ENCODE data around the gene XYLT1. TPM values are rescaled to one million over a fixed set of nuclear protein-coding genes. Genes with fewer than 3 reads are reported as not detected.
"Not testable (repeated sequence)": the region's sequence is repeated elsewhere in the genome, so short reads cannot be mapped to it uniquely, and the experiment has no call there.

The XYLT1 gene
- total RNA-seq, 1 donor from 2014 or later, result 14.5 TPM

DNA sequence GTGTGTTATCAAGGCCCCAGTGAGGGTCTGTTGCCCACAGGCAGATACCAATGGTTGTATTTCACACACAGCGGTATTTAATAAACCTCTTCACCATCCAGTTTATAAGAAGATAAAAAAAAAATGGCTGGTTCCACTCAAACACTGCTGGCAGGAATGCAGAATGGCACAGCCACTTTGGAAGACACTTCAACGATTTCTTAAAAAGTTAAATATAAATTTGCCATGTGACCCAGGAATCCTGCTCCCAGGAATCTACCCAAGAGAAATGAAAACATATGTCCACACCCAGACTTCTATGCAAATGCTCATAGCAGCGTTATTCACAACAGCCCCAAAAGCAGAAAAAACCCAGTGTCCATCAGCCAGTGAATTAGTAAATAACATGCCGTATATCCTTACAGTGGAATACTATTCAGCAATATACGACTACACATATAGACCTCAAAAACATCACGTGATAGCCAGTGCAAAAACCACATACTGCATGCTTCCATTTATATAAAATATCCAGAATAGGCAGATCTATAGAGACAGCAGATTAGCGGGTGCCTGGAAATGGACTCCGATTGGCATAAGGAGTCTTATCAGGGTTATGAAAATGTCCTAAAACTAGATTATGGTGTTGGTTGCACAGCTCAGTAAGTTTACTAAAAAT is 38.7 kb downstream of the XYLT1 start:
- no peak for DNase-seq

DNA sequence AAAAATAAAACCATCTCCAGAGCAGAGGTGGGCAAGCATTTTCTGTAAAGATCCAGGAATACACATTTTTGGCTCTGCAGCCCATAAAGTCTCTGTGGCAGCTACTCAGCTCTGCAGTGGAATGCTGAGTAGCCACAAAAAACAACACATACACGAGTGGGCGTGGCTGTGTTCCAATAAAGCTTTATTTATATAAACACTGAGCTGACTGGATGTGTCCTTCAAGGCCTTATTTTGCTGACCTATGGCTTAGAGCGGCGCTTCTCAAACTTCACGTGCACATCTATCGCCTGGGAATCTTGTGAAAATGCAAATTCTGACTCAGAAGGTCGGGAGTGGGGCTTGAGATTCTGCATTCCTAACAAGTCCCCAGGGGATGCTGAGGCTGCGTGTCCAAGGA is 39.7 kb downstream of the XYLT1 start:
- DNase-seq, result no peak

DNA sequence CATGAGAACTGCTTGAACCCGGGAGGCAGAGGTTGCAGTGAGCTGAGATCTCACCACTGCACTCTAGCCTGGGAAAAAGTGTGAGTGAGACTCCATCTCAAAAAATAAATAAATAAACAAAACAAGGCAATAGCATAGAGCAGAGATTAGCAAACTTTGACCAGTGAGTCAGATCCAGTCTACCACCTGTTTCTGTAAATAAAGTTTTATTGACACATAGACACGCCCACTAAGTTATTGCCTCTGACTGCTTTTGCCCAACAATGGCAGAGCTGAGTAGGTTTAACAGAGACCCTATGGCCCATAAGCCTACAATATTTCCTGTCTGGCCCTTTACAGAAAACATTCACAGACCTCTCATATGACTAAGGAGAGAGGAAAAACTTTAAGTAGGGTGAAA is 44.3 kb downstream of the XYLT1 start:
- no peak for DNase-seq

DNA sequence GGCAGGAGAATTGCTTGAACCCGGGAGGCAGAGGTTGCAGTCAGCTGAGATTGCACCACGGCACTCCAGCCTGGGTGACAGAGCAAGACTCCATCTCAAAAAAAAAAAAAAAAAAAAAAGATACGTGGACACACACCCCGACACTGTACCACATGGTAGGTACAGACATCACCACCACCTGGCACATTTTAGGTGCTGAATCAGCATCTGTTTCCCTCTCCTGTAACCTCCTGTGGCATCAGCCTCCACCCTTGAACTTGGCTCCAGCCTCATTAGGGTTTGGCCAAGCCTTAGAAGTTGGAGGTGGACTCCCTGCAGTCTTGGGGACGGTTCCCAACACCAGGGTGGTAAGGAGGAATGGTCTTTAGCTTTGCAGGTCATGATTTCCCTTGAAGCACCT is 46.0 kb downstream of the XYLT1 start:
- DNase-seq, result no peak

DNA sequence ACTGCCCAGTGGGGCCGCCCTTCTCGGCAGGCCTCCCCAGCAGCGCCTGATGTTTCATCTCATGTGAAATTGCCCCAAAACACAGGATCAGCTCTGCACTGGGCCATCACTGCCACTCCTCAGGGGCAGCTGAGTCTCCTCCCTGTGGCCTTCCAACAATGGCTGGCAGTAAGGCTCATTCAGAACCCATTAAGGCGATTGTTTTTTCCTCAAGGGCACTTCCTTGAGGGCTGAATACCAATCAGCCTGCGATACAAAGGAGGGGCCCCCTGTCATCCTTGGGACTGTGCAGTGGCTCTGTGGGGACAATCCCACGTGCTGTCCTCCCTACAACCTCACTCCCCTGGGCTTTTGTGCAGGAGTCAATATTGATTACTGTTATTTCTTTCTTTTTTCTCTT is 47.5 kb downstream of the XYLT1 start:
- no peak for DNase-seq

DNA sequence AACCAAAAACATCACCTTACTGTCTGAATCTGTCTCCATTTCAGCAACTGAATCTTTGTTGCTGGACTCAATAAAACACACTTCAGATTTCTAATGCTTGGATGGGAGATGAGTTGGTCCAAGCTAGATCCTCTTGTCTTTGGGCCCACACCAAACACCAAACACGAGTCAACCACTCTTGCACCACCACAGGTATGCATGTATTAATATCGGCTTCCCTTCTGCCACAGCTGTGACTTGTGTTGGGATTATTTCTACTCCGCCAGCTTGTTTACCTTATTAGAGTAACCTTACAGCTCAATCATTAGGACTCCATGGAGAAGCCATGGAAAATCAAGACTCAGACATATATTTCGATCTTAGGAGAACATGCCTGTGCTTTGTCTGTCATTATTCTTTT is 49.9 kb downstream of the XYLT1 start:
- no peak for DNase-seq

DNA sequence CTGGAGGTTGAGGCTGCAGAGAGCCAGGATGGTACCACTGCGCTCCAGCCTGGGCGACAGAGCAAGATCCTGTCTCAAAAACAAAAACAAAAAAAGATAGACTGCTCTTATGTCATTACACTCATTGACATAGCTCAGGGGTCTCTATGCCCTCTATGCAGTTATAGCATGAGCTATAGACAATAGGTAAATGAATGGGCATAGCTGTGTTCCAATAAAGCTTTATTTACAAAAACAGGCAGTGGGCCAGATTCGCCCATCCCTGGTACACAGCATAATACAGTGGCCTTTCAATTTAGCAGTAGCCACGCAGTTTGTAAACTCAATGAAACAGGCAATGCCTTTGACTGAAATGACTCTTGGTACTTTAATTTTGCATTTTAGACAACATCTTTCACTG is 51.5 kb downstream of the XYLT1 start:
- DNase-seq, result no peak

- no peak for DNase-seq
Observed at GRCh38 chr16:17417740-17418139, 53.0 kb downstream of the XYLT1 start.

- no peak for DNase-seq
Observed at GRCh38 chr16:17416461-17417311, 54.1 kb downstream of the XYLT1 start.

GRCh38 chr16:17414916-17415315 is 55.8 kb downstream of the XYLT1 start:
- no peak for DNase-seq

DNA sequence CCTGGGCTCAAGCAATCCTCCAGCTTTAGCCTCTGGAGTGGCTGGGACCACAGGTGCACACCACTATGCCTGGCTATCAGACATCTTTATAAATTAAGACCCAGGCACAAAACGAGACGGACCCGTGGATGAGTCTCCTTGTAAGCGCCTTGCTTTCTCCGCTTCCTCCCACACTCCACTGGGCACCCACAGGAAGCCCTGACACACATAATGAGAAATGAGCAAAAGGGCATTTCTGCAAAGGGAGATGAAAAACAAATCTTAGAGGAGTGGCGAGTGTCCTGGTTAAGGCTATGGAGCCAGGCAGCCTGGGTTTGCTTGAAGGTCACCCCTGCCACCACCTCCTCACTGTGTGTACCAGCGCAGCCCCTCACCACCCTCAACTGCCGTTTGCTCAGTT is 56.3 kb downstream of the XYLT1 start:
- no peak for DNase-seq

DNA sequence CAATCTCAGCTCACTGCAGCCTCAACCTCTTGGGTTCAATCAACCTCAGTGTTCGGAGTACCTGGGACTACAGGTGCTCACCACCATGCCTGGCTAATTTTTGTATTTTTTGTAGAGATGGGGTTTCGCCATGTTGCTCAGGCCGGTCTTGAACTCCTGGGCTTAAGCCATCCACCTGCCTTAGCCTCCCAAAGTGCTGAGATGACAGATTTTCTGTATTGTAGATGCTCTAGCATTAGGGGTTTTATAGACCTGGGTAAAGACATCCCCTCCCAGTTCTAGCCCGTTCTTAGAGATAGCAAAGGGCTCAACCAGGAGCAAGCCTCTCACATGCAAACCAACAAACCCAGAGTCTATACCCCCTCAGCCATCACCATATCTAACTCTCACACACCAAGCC is 57.3 kb downstream of the XYLT1 start:
- no peak for DNase-seq

GRCh38 chr16:17412791-17413190 is 58.0 kb downstream of the XYLT1 start:
- no peak for DNase-seq

- no peak for DNase-seq
Observed at GRCh38 chr16:17412221-17412620, 58.5 kb downstream of the XYLT1 start.

DNA sequence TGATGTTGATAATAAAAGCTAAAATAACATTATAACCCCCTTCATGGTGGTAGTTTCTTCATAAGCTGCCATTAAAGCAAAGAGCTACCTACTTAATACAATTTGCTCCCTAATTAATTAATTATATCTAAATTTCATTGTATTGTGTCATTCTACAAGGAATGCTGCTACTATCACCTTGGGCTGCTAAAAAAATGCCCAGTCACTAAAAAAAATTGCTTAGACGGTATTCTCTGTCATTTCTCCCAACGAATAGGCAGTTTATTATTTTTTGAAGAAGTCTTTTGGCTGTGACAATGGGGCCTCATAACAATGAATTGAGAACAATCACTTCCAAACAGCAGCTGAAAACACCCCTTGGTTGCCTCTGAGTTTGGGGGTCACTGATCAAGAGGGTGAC is 59.5 kb downstream of the XYLT1 start:
- no peak for DNase-seq

DNA sequence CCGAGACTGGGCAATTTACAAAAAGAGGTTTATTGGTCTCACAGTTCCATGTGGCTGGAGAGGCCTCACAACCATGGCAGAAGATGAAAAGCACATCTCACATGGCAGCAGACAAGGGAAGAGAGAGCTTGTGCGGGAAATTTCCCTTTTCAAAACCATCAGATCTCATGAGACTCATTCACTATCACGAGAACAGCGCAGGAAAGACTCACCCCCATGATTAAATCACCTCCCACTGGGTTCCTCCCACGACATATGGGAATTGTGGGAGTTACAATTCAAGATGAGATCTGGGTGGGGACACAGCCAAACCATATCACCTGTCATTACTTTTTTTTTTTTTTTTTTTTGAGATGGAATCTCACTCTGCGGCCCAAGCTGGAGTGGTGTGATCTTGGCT is 60.4 kb downstream of the XYLT1 start:
- DNase-seq, result not testable (repeated sequence)

- DNase-seq, result no peak
Observed at GRCh38 chr16:17409894-17410293, 60.9 kb downstream of the XYLT1 start.

- DNase-seq, result no peak
Observed at GRCh38 chr16:17408955-17409441, 61.8 kb downstream of the XYLT1 start.

- DNase-seq, result no peak
Observed at GRCh38 chr16:17408296-17408695, 62.5 kb downstream of the XYLT1 start.

GRCh38 chr16:17407321-17407720 is 63.4 kb downstream of the XYLT1 start:
- no peak for DNase-seq

GRCh38 chr16:17404941-17405689 is 65.6 kb downstream of the XYLT1 start:
- DNase-seq, result peak; percentile 80

GRCh38 chr16:17403859-17404545 is 66.8 kb downstream of the XYLT1 start:
- DNase-seq, result no peak

All from tongue (tissue), 2 donors.